Upper lobe of left lung (tissue), 4 donors: ENCODE results near the gene ASTN2.

ENCODE experiments used
- CTCF ChIP-seq, 6 experiments: fragments of 450-650 bp in 4 of 6; fragments of 200-600 bp in 2 of 6; sonication (generic) in 2 of 6; IDR thresholded peaks; one replicate each; pipeline ENCODE4 v1.5.1; 2016 to 2019; ENCODE audit warnings: antibody characterized with exemption in 6 of 6
- EP300 ChIP-seq, 4 donors: sonication (generic); formaldehyde crosslinking; IDR thresholded peaks; one replicate each; pipeline ENCODE4 v1.5.1; 2017; ENCODE audit warnings: antibody characterized with exemption in 4 of 4, control low read depth in 2 of 4
- POLR2A ChIP-seq, 4 donors: fragments of 450-650 bp; IDR thresholded peaks; one replicate each; pipeline ENCODE4 v1.5.1; 2016 to 2017; ENCODE audit warnings: antibody characterized with exemption in 4 of 4, mild to moderate bottlenecking in 2 of 4
- POLR2AphosphoS5 ChIP-seq, 2 donors: sonication (generic); formaldehyde crosslinking; IDR thresholded peaks; one replicate each; pipeline ENCODE4 v1.5.1; 2017; ENCODE audit warnings: antibody characterized with exemption in 2 of 2

DNA sequence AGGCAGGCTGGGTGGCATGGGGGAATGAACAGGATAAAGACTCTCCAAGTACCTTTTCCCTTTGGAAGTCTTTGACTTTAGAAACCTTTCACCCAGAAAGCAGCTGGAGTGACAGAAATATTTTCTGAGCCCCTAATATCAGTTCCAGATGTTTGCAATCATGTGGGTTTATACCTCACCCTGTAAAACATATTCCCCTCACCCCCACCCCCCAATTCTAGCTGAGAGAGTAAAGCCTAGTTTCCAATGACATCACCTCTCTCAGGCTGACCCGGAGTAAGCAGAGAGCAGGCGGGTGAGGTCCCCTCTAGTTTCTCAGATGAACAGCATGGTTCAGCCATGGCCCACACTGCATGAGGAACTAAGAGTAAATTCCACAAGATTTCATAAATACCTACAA, 810.6 kb downstream of the ASTN2 start:
- TF ChIP-seq CTCF (IDR thresholded peaks at IDR 0.05) (no peak), POLR2AphosphoS5 (IDR thresholded peaks at IDR 0.05) (no peak), POLR2A (IDR thresholded peaks at IDR 0.05) (no peak), EP300 (IDR thresholded peaks at IDR 0.05) (no peak)
